T-helper 1 cell treated with Interleukin-12 subunit alpha and Interleukin-12 subunit beta and Interleukin-4 antibody, amounts not matched to agents 30 ng/mL and 1 ng/mL, for 36 hours (primary cell): ENCODE results near the gene CCNT2. TPM values are rescaled to one million over a fixed set of nuclear protein-coding genes. Genes with fewer than 3 reads are reported as not detected.
"Not testable (repeated sequence)": the region's sequence is repeated elsewhere in the genome, so short reads cannot be mapped to it uniquely, and the experiment has no call there.

Experiments used
- intact Hi-C: fragments of 100-400 bp; cut with micrococcal nuclease; formaldehyde crosslinking; loops from one replicate; pipeline ENCODE4 v1.15.1; 2024
- total RNA-seq: library from RNA; stranded (reverse); gene quantifications from 2 replicates; pipeline ENCODE4 v1.2.3, GENCODE V29; 2022

CCNT2 gene
- 46.6 and 49.7 TPM in 2 replicates for total RNA-seq

GRCh38 chr2:134918526-134919340 is at the start of gene CCNT2:
TSS of gene CCNT2 (plus strand) at chr2:134918822. CDS start at chr2:134918855, 33 bp downstream.
- intact Hi-C loops = loop anchor here (1.0 to 2.0 kb wide), 14 partner anchors 134 to 1466 kb away; partner anchors contain the start of genes DARS1, MCM6, RAB3GAP1 and UBXN4

GRCh38 chr2:134869946-134870736 is 48.5 kb upstream of the CCNT2 start:
- intact Hi-C loops = no loop called here

- intact Hi-C loops = no loop called here
These were observed 45.5 kb upstream of the CCNT2 start for GRCh38 chr2:134873152-134873551.

- intact Hi-C loops = no loop called here
These were observed 43.3 kb upstream of the CCNT2 start for GRCh38 chr2:134875309-134875708.

GRCh38 chr2:134882773-134883172 is 35.8 kb upstream of the CCNT2 start:
- intact Hi-C loops = no loop called here

- intact Hi-C loops = no loop called here
These were observed 34.9 kb upstream of the CCNT2 start for GRCh38 chr2:134883552-134884293.

GRCh38 chr2:134884435-134884834 is 34.2 kb upstream of the CCNT2 start:
- intact Hi-C loops = no loop called here

GRCh38 chr2:134892282-134893035 is 26.2 kb upstream of the CCNT2 start:
- intact Hi-C loops = no loop called here

- intact Hi-C loops = loop anchor here (1.0 to 2.0 kb wide), 6 partner anchors 116 to 1013 kb away; no protein-coding TSS in a partner anchor
These were observed 20.7 kb upstream of the CCNT2 start for GRCh38 chr2:134897932-134898331.

- intact Hi-C loops = no loop called here
These were observed 19.4 kb upstream of the CCNT2 start for GRCh38 chr2:134899204-134899603.

- intact Hi-C loops = no loop called here
These were observed 18.5 kb upstream of the CCNT2 start for GRCh38 chr2:134900151-134900550.

GRCh38 chr2:134903701-134904100 is 14.9 kb upstream of the CCNT2 start:
- intact Hi-C loops = not testable (repeated sequence)

- intact Hi-C loops = no loop called here
These were observed 13.5 kb upstream of the CCNT2 start for GRCh38 chr2:134905168-134905567.

- intact Hi-C loops = no loop called here
These were observed 11.9 kb upstream of the CCNT2 start for GRCh38 chr2:134906726-134907125.

GRCh38 chr2:134907441-134908116 is 11.0 kb upstream of the CCNT2 start:
- intact Hi-C loops = not testable (repeated sequence)

- intact Hi-C loops = no loop called here
These were observed 7.7 kb upstream of the CCNT2 start for GRCh38 chr2:134910763-134911399.

GRCh38 chr2:134911400-134911785 is 7.2 kb upstream of the CCNT2 start:
- intact Hi-C loops = no loop called here

- intact Hi-C loops = no loop called here
These were observed 6.3 kb upstream of the CCNT2 start for GRCh38 chr2:134912361-134912760.

GRCh38 chr2:134917360-134917865 is 1.2 kb upstream of the CCNT2 start:
- intact Hi-C loops = loop anchor here (1.0 kb wide), 1 partner anchor 134 kb away; no protein-coding TSS in a partner anchor
